HG02981 (cell line): ENCODE results near the gene PHF2.

ENCODE experiments used
- ATAC-seq: cut with Tn5 transposase; IDR thresholded peaks from one replicate; pipeline ENCODE4 v1.9.1; 2021; ENCODE audit warnings: mild to moderate bottlenecking, moderate library complexity; ENCODE audit not compliant: unreplicated experiment

Gene PHF2

DNA sequence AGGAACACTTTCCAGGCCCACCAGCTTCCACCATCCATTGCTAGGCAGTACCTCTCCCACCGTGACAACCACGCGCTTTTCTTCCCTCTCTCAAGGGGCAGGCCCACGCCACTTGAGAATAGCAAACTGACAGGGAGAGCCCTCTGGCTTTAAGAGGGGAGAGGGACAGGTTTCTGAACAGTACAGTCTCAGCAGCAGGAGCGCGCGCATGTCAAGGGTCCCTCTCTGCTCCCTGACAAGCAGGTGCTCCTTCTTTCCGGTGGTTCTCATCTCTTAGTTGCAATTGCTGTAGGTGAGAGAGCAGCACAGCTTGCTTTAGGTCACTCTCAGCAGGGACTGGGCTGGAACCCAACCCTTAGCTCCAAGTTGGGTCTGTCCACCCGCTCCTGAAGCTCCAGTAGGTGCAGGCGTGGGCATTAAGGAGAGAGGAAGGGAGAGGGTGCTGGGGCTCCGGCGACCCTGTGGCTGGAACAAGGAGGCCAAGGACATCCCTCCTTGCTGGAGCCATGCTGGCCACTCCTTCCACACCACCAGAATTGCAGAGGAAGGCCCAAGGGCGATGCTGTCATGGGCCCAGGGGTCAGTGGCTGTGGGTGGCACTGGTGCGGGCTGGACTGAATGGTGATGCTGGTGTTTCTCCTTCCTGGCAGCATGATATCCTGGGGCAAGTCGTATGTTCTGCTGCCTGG lies 9.0 kb upstream of the PHF2 start:
- ATAC-seq, result no peak

DNA sequence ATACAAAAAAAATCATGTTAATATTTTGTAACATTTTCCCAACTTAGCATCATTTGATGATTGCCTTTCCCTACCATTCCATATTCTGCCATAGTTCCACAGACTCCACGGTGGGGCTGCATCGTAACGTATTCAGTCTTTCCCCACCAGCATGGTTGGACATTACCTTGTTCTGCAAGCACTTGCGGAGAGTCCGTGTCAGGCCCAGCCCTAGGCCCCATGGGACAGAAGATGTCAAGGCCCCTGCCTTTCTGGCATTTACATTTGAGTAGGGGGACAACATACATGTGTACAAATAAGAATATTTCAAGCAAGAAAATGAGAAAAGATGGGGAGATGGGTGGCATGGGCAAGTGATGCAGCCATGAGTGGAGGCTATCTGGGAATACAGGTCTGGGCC lies 8.2 kb upstream of the PHF2 start:
- no peak for ATAC-seq

DNA sequence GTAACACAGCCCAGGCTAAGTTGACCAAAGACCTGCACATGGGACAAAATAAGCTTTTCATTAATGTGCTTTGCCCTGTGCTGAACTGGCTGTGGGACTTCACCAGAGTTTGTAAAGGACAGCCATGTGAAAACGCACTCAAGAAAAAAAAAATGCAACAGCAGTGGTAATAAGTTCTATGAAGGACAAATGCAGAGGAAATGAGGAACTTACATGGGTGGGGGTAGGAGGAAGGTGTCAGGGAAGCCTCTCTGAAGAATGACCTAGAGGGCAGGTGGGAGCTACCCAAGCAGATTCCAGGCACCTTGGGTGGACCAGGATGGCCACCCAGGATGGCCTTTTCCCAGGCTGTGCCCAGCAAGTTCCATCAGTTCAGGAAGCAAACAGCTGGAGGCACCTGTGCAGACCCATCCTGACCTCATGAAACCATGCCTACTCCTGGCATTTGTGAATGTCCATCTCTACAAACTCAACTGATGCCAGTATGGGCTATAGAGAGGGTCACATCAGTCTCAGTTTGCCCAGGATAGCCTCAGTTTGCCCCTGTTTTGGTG lies 6.7 kb upstream of the PHF2 start:
- no peak for ATAC-seq

DNA sequence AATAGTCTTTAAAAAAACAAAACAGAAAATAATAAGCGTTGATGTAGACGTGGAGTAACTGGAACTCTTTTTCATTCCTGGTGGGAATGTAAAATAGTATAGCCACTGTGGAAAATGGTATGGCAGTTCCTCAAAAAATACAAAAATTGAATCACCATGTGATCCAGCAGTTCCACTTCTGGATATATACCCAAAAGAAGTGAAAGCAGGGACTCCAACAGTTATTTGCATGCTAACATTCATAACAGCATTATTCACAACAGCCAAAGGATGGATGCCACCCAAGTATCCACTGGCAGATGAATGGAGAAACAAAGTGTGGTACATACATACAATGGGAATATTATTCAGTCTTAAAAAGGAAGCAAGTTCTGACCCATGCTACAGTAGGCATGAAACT lies 4.2 kb upstream of the PHF2 start:
- no peak for ATAC-seq

DNA sequence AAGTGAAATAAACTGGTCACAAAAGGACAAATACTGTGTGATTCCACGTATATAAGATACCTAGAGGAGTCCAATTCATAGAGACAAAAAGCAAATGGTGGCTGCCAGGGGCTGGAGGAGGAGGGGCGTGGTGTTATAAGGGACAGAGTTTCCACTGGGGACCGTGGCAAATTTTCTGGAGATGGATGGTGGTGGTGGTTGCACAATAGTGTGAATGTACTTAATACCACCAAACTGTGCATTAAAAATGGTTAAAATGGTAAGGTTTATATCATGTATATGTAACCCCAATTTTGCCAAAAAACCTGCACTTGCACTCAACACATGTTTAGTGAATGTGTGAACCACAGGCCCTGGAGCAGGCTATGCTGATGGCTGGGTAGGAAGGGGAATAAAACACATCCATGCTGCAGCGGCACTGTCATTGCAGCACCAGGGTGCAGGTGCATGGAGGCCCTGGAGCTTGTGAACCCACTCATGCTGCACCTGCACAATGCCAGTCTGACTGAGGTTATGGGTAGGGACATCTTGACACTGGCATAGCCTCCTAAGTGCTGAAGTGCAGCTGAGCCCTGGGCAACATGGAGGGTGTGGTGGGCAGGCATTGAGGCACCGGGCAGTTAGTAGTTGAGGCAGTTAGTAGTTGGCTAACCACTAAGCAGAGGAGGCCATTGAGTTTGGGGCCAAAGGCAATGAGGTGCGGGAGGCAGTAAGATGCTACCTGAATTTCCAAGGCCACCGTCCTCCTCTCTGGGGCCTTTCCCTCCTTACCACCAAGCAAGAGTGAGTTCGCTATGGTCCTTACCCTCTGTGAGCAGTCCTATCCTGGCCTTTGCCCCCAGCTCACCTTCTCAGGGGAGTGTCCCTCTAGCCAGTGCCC lies 3.5 kb upstream of the PHF2 start:
- no peak for ATAC-seq

DNA sequence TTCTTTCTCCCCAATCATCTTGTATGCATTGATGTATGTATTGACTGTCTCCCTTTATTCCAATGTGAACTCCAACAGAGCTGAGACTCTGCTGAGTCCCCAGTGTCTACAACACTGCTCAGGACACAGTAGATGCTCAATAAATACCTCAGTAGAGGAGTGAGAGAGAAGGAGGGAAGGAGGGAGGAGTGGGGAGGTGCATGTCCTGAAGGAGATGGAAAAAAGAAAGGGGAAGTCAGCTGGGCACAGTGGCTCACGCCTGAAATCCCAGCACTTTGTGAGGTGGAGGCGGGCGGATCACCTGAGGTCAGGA lies 2.9 kb upstream of the PHF2 start:
- no peak for ATAC-seq

DNA sequence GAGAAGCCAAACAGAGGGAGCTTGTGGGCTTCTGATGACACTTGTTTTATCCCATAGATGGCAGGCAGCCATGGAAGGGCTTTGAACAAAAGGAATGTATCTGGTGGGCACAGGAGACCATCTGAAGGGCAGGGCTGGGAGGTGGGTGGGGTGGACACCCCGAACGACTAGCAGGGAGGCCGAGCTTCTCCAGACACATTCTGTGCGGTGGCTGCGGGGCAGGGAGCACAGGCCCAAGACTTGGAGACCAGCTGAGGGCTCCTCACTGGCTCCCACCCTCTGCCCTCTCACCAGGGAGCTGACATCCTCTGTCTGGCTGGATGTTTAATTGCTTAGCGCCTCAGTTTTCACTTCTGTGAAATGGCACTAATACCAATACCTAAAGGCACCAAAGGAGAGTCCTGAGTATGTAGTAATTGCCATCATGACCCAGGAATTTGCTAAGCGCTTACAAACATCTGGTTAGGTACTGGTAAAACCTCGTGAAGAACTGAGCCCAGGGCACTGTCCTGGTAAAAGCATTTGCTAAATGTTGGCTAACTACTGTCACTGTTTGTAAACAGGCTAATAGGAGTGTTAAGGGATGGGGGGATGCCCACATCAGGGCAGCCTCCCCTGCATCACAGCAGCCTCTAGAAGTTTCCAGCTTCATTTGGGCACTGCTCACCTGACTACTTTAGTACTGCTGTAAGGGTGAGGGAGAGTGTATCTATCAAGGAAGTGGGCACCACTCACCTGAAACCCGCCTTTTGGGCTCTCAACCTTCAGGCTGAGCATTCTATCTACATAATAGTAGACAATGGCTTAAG lies 2.1 kb upstream of the PHF2 start:
- ATAC-seq, result no peak

DNA sequence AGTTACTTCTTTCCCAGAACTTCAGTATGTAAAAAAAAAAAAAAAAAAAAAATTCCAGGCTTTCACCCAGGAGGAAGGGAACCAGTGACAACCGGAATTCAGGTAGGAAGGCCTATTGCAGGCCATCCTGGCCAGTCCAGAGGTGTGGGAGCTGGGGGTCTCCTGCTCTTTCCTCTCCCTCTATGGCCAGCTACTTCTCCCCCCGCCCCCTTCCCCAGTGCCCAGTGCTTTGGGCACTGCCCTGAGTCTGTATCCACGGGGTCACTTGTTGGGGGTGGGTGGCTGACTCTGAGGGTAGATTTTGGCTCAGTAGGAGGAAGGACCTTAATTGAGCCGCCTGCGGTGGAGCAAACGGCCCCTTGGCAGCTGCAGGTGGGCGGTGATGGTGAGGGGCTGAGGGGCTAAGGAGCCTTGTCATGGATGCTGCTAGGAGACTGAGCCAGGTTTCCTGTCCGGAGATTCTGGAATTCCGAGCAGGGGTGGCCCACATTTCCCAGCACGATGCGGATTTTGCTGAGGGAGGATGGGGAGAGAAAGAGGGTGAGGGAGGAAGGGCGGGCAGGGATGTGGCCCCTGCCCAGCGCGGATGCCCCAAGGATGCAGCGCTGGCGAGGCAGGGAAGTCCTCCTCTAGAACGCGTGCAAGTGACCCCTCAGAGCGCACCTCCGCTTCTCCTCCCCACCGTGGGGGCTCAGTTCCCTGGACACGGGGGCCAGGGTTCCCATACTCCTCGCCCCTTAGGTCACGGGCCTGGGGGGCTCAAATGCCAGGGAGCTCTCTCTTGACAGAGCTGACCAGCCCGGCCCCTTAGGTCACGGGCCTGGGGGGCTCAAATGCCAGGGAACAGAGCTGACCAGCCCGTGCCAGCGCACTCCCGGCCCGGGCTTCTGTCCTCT lies 1.2 kb upstream of the PHF2 start:
- no peak for ATAC-seq

DNA sequence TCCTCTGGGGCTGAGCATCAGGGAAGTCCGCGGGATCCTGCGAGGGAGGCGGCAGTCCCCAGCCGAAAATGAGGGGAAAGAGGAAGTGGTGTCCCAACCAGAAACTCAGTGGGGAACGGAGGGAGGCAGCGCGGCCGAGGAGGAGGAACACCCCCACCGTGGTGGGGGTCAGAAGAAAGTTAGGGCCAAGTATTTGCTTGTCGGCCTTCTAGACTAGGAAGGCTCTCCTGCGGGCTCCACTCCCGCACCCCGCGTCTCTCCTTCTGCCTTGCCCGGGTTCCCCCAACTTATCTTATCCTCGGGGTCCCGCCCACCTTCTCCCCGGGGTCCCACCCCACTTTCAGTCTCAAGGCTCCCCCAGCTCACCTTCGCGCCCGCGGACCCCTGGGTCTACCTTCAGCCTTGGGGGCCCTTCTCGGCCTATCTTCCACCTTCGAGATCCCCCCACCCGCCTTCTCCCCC lies 557 bp upstream of the PHF2 start:
- ATAC-seq, result no peak

DNA sequence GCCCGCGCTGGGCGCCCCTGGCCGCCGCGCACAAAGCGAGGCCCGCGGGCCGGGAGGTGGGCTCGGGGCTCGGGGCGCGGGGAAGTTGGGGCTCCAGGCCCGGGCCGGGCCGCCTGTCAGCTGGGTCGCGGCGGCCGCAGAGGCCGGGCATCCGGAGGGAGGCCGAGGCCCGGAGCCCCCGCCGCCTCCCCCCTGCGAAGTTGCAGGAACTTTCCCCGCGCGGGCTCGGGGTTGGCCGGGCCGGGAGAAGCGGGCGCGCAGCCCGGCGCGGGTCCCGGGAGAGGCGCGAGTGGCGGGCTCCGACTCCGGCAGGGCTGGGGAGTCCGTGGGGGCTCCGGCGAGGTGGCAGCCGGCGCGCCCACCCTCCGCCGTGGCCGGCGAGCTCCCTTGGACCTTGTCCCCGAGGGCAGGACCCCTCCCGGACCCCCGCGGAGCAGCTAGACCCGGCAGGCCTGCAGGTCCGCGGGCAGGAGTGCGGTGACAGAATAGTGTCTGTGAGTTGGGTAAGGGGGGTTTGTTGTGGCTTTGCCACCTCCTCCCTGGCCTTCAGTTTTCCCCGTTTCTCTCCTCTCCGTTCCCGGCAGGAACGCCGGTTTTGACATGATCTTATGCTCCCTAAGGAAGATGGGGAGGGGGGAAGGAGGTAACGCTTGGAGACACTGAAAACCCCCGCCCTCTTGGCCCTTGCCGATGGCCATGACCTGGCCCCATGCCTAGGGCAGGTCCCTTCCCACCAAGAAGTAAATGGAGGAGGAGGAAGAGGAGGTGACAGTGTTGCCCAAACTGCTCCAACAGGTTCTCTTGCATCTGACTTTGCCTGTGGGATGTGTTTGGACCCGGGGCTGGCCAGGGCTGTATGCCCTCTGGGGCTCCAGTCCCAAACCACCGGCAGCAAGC lies 942 bp downstream of the PHF2 start:
- ATAC-seq, result no peak

DNA sequence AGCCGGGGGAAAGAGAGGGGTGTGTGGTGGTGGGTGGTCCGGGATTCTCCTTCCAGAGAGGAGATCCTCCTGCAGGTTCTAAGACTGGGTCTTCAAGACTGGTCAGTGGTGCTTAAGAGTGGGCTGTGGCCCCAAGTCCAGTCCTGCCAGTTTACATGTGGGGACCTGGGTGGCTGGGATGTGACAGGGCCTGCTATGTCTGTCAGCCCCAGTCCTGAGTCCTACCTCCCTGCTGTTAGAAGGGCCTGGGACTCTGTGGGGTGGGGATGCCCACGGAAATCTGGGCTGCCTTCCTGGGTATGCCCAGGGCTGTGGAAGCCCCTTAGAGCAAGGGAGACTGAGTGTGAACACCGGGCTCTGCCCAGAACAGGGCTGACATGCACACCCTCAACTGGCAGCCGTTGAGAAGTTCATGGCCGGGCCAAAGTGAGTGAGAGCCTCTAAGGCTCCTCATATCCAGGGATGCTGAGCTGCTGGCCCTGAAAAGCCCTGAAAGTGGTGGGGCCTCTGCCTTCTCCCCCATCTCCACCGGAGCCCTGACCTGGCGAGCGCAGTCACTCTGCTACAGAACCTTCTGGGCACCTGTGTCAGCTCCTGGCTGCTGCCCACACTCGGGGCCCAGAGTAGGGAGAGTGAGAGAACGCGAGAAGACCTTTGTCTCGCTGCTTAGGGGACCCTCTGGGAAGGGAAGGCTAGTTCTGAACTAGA lies 1.7 kb downstream of the PHF2 start:
- ATAC-seq, result no peak

DNA sequence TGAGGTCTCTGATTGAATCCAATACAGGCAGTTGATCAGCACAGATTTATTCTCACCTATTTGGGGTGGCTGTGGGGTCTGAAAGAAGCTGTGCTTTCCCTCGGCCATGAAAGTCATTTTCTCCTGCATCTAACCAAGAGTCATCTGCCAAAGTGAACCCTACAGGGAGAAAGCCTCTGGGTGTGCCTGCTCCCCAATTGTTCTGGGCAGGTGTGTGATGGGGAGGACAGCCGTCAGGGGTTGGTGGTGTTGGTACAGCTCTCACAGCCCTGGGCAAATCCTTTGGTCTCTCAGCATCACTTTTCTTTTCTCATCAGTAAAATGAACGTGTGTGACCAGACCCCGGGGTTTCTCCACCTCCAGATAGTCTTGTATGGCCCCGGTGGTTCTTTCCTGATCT lies 2.5 kb downstream of the PHF2 start:
- no peak for ATAC-seq

DNA sequence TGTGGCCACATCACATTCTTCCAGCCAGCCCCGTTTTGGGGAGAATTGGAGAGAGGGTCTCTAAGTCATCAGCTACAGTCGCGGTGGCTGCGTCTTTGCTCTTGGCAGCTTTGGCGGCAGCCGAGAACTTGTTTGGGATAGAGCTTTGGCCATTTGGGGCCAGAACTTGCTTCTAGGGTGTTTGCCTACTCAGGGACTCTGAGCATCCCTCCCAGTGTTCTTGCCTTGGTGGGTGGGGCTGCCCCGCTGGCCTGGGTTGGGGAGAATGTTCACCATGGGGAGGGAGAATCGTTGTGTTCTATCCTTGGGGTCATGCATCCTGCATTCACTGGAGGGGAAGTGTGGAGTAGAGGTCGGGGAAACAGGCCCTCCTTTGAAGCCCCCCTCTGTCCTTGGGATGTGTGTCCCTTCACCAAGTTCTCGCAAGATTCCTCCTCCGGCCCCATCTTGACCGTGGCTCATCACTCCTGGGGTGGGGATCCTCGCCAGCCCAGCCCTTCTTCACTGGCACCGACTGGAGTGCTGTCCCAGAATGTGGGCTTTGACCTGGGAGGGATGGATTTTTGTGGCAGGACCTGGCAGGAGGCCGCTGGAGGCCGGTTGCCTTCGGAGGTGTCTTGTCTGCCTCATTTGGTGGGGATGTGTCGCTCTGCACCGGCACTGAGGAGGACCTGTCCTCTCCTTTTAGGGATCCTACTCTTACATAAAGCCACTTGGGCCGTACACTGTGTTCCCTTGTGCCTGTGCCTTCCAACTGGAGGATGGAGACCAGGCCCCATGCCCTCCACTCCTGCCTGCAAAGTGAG lies 3.5 kb downstream of the PHF2 start:
- ATAC-seq, result no peak

DNA sequence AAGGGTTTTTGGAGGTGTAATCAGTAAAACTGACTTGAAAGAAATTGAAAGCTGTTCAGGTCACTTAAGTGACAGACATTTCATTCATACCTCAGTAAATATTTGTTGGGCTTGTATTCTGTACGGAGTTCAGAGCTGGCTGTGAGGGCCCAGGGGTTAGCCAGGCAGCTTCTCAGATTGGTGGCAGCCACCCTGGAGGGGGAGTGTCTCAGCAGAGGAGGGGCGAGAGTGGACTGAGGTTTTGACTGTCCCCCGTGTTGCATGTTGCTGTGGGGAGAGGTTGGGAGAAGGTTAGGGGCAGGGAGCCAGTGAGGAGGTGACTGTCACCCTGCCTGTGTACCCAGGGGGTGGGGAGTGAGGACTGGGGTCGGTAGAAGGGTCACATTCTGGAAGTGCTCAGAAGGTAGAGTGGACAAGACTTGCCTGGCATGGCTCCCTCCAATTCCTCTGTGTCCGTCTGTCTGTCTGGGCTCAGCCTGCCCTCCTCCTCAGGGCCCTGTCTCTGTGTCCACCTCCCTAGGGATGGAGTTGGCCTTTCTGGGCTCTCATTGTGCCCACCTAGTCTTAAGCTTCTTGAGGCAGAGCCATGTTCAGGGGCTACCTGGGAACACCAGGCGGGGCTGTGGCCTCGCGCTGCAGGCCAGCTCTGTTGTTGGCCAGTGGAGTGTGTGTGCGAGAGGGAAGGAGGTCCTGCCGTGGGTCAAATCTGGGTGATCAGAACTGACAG lies 4.4 kb downstream of the PHF2 start:
- ATAC-seq, result no peak

DNA sequence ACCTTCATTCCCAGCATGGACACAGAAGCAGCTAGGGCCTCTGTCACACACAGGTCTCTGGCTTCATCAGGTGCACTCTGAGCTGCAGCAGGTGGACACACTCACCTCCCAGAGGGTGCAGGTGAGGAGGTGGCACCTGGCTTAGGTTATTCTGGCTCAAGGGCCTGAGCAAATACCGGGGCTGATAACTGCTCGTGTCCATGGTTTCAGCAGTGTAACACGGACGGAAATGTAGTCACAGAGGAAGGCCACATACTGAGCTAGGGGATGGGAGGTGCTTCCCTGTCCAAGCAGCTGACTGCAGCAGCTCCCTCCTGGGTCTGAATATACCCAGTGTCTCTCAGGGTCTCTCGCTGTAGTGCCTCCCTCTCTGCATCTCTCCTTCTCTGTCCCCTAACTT lies 5.7 kb downstream of the PHF2 start:
- no peak for ATAC-seq

DNA sequence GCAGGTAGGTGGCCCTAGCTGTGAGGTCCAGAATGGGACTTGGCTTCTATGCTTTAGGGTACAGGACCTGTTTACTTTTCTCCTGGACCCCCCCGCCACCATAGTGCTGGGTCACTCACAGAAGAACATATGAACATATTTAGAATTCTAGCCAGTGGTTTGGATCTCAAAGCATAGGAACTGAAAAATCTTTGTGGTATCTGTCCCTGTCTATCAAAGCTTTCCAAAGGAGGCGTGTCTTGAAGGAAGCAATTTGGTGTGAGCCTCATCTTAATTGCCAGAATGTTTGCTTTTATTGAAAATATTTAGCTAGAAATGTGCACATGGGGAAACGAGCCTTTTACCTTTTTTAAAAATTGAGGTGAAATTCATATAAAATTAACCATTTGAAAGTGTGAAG lies 6.2 kb downstream of the PHF2 start:
- no peak for ATAC-seq

DNA sequence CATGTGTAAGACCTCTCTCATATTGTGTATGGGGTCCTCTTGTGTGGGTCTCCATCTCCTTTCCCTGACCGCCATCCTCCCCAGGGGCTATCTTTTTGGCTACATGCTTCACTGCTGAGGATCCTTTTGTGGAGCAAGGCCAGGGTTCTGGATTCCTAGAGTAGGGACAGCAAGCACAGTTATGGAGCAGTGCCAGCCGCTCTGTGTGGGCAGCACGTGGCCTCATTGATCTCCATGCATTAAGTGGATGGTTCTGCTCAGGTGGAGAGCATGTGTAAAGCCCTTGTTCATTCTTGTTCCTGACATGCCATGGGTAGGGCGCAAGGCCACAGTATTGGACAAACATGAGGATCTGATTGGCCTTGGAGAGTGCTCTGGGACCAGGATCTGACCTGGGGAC lies 8.9 kb downstream of the PHF2 start:
- no peak for ATAC-seq
